H1 (cell line): ENCODE data around the gene RGS13. TPM values are rescaled to one million over a fixed set of nuclear protein-coding genes. Genes with fewer than 3 reads are reported as not detected.

Experiments used
- EP300 ChIP-seq, 2 experiments: IDR thresholded peaks; 1 replicate in 1 of 2; 2 replicates in 1 of 2; pipeline ENCODE4 v1.6.1; 2011 to 2012; ENCODE audit warnings: low read depth in 2 of 2, low read length in 2 of 2, mild to moderate bottlenecking in 2 of 2, borderline replicate concordance in 1 of 2, inconsistent platforms in 1 of 2, moderate library complexity in 1 of 2
- NANOG ChIP-seq: IDR thresholded peaks from 2 replicates; pipeline ENCODE4 v1.6.1; 2011; ENCODE audit warnings: low read length, low read depth, mild to moderate bottlenecking, inconsistent platforms; ENCODE audit not compliant: insufficient read depth, poor library complexity, severe bottlenecking
- PHF8 ChIP-seq: fragments of 200-600 bp; sonication (generic); conservative IDR thresholded peaks from 2 replicates; pipeline ENCODE4 v1.7.1; 2012; ENCODE audit warnings: low read depth, mild to moderate bottlenecking, inconsistent platforms, low read length, moderate library complexity
- SP2 ChIP-seq: IDR thresholded peaks from 2 replicates; pipeline ENCODE4 v1.6.1; 2012; ENCODE audit warnings: mild to moderate bottlenecking, low read length, inconsistent platforms
- ZNF274 ChIP-seq: IDR thresholded peaks from 2 replicates; pipeline ENCODE4 v1.7.0; 2012; ENCODE audit warnings: low read length, borderline replicate concordance; ENCODE audit errors: extremely low read depth
- polyA plus RNA-seq, 7 experiments: library from polyadenylated mRNA; depleted of rRNA in 3 of 7; stranded (reverse) in 5 of 7; unstranded in 2 of 7; fragments of >200 nt in 5 of 7; fragments of 200-250 nt in 2 of 7; gene quantifications; 1 replicate in 5 of 7; 2 replicates in 1 of 7; 4 replicates in 1 of 7; pipeline versions ENCODE4 v1.2.1 to v1.2.3, GENCODE V29; 2011 to 2013; ENCODE audit warnings: missing spikeins in 2 of 7, mixed read lengths in 2 of 7
- total RNA-seq: library from RNA; stranded (reverse); fragmentation: NEBNext Ultra II Directional; extraction: Animal tissue kit (Norgen Biotek cat#: 25700); gene quantifications from 2 replicates; pipeline ENCODE4 v1.2.1, GENCODE V29; 2021

Gene RGS13
- total and polyA plus RNA-seq, 2 of the 8 experiments (the other 6 are each of a cell fraction or from before 2014, with no cell fraction given): not detected

DNA sequence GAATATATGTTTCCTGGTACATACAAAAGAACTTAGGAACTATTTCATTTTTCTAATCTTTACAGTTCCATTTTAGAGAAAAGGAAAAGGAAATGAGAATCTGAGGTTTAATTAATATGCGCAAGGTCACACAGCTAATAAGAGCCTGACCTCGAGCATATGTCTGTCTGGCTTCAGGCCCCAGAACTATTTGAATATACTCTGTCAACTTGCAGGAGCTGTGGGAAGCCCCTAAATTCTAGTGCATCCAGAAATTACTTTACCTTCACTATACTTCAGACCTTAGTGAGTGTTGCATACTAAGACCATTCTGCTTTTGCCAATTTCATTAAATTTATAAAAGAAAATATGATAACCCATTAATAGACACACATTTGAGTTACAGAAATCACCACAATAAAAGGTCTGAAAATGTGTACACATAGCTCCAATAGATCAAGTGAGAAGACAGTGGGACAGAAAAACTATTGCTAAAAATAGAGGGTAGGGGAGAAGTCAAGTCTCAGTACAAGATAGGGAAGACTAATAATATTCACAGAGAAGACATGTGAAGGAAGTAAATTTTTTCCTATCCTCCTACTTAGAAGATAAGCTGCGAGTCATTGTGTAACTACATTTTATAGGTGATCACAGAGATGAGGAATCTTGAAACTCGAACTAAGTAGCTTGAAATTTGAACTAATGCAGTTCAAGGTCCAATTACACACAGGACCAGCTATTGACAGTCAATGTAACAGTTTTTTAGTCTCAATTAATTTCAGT is 3.8 kb downstream of the RGS13 start (continued):
- no peak for TF ChIP-seq SP2
- no peak for TF ChIP-seq ZNF274
- TF ChIP-seq NANOG: no peak
- TF ChIP-seq EP300 (IDR thresholded peaks at IDR 0.05; ENCODE audit: borderline replicate concordance in 1 of 2, low read depth in 2 of 2, low read length in 2 of 2): no peak
- TF ChIP-seq PHF8: no peak
- TF ChIP-seq, all 59 proteins: peak for 0
